CD4-positive, alpha-beta T cell treated with Interleukin-17A for 1 hour (primary cell): ENCODE results near the gene AMMECR1.
A peak's percentile ranks its signal among the peaks of the same experiment; 100 is the strongest.
"Not testable (repeated sequence)": the region's sequence is repeated elsewhere in the genome, so short reads cannot be mapped to it uniquely, and the experiment has no call there.

Source experiments
- DNase-seq: peaks from one replicate; pipeline ENCODE4 v3.0.0-alpha.2; 2020

The AMMECR1 gene

GRCh38 chrX:110162131-110162530 is 155.8 kb downstream of the AMMECR1 start:
- DNase-seq: no peak

- DNase-seq: no peak
These were observed 156.6 kb downstream of the AMMECR1 start for GRCh38 chrX:110161361-110161686.

- DNase-seq: no peak
These were observed 158.0 kb downstream of the AMMECR1 start for GRCh38 chrX:110159865-110160264.

GRCh38 chrX:110159235-110159634 is 158.7 kb downstream of the AMMECR1 start:
- DNase-seq: no peak

GRCh38 chrX:110157444-110157843 is 160.4 kb downstream of the AMMECR1 start:
- no peak for DNase-seq

GRCh38 chrX:110156167-110156754 is 161.6 kb downstream of the AMMECR1 start:
- peak; percentile 33 for DNase-seq

GRCh38 chrX:110155759-110156158 is 162.1 kb downstream of the AMMECR1 start:
- no peak for DNase-seq

GRCh38 chrX:110154328-110154727 is 163.6 kb downstream of the AMMECR1 start:
- not testable (repeated sequence) for DNase-seq

GRCh38 chrX:110153896-110154295 is 164.0 kb downstream of the AMMECR1 start:
- DNase-seq: no peak

GRCh38 chrX:110153244-110153643 is 164.6 kb downstream of the AMMECR1 start:
- no peak for DNase-seq

- DNase-seq: peak; percentile 40
These were observed 171.4 kb downstream of the AMMECR1 start for GRCh38 chrX:110146521-110146920.

- DNase-seq: peak; percentile 20
These were observed 172.0 kb downstream of the AMMECR1 start for GRCh38 chrX:110145854-110146253.

- DNase-seq: no peak
These were observed 172.6 kb downstream of the AMMECR1 start for GRCh38 chrX:110145311-110145710.
